IMR-90 (cell line): ENCODE measurements around the gene MEGF6. TPM values are rescaled to one million over a fixed set of nuclear protein-coding genes. Genes with fewer than 3 reads are reported as not detected.

ENCODE experiments used
- ATAC-seq: fragments of 200-7000 bp; cut with Tn5 transposase; 2 replicates; pipeline ENCODE4 v1.9.1; 2020; ENCODE audit warnings: low read depth, mild to moderate bottlenecking, moderate library complexity
- BruUV-seq: library from RNA; stranded (reverse); fragments of 400-500 nt; replicated peaks from 2 replicates; lab custom pipeline; 2021; lab: Mats Ljungman, UMichigan
- CTCF ChIA-PET: fragments of 300-600 bp; formaldehyde crosslinking; extraction: SDS; loops from one replicate; lab custom pipeline; 2021; ENCODE audit warnings: antibody characterized with exemption; lab: Yijun Ruan, JAX
- POLR2A ChIA-PET: fragments of 300-600 bp; sonication (Branson Sonifier 250); formaldehyde crosslinking; loops from one replicate; lab custom pipeline; 2022; ENCODE audit warnings: antibody characterized with exemption; ENCODE audit not compliant: unreplicated experiment; lab: Charles Lee
- DNase-seq: peaks from one replicate; pipeline ENCODE4 v3.0.0; 2013
- H2AFZ ChIP-seq: replicated peaks from 2 replicates; pipeline ENCODE3; 2013; ENCODE audit warnings: low read length, mild to moderate bottlenecking; ENCODE audit not compliant: poor library complexity
- H2AK5ac ChIP-seq: 2 replicates; pipeline ENCODE4 v1.6.1; 2013; ENCODE audit warnings: low read depth, low read length, inconsistent platforms
- H2AK9ac ChIP-seq: replicated peaks from 2 replicates; pipeline ENCODE3; 2013; ENCODE audit warnings: mild to moderate bottlenecking, low read depth, low read length, moderate library complexity; ENCODE audit not compliant: poor library complexity
- H2BK120ac ChIP-seq: 2 replicates; pipeline ENCODE4 v1.6.1; 2013; ENCODE audit warnings: low read depth, low read length, inconsistent platforms
- H2BK15ac ChIP-seq: 3 replicates; pipeline ENCODE4 v1.6.1; 2013; ENCODE audit warnings: low read depth, low read length, inconsistent platforms
- H2BK20ac ChIP-seq: 2 replicates; pipeline ENCODE4 v1.6.1; 2013; ENCODE audit warnings: low read depth, mild to moderate bottlenecking, inconsistent platforms, low read length, moderate library complexity
- H2BK5ac ChIP-seq: 2 replicates; pipeline ENCODE4 v1.6.1; 2013; ENCODE audit warnings: mild to moderate bottlenecking, low read depth, low read length, inconsistent platforms; ENCODE audit not compliant: poor library complexity, severe bottlenecking
- H3K14ac ChIP-seq: replicated peaks from 2 replicates; pipeline ENCODE4 v1.6.1; 2013; ENCODE audit warnings: low read depth, low read length, inconsistent platforms
- H3K18ac ChIP-seq: 2 replicates; pipeline ENCODE4 v1.6.1; 2013; ENCODE audit warnings: low read depth, low read length, control low read depth
- H3K23ac ChIP-seq: 2 replicates; pipeline ENCODE4 v1.6.1; 2013; ENCODE audit warnings: low read depth, low read length, inconsistent platforms
- H3K27ac ChIP-seq: 2 replicates; pipeline ENCODE4 v1.5.1; 2013; ENCODE audit warnings: mild to moderate bottlenecking, control low read depth, low read length; ENCODE audit not compliant: insufficient read depth
- H3K27me3 ChIP-seq: 2 replicates; pipeline ENCODE4 v1.6.1; 2013; ENCODE audit warnings: low read length; ENCODE audit not compliant: control insufficient read depth, insufficient read depth
- H3K36me3 ChIP-seq: 2 replicates; pipeline ENCODE4 v1.6.1; 2013; ENCODE audit warnings: low read length, mixed read lengths; ENCODE audit not compliant: control insufficient read depth, insufficient read depth
- H3K4ac ChIP-seq: 2 replicates; pipeline ENCODE4 v1.6.1; 2013; ENCODE audit warnings: low read depth, low read length, inconsistent platforms
- H3K4me1 ChIP-seq: 2 replicates; pipeline ENCODE4 v1.6.1; 2013; ENCODE audit warnings: low read length, mixed read lengths; ENCODE audit not compliant: control insufficient read depth, insufficient read depth
- H3K4me2 ChIP-seq: 2 replicates; pipeline ENCODE4 v1.6.1; 2013; ENCODE audit warnings: low read depth, mild to moderate bottlenecking, control low read depth, low read length, moderate library complexity
- H3K4me3 ChIP-seq: 2 replicates; pipeline ENCODE4 v1.5.1; 2013; ENCODE audit warnings: low read depth, mild to moderate bottlenecking, control low read depth, low read length, moderate library complexity; ENCODE audit not compliant: insufficient read depth
- H3K56ac ChIP-seq: 2 replicates; pipeline ENCODE4 v1.6.1; 2013; ENCODE audit warnings: low read length, inconsistent platforms; ENCODE audit not compliant: insufficient read depth; ENCODE audit errors: extremely low read depth
- H3K79me1 ChIP-seq, 2 experiments: 2 replicates each; pipeline ENCODE4 v1.6.1; 2013; ENCODE audit warnings: low read length in 2 of 2, inconsistent platforms in 1 of 2, low read depth in 1 of 2
- H3K9ac ChIP-seq: 2 replicates; pipeline ENCODE4 v1.6.1; 2013; ENCODE audit warnings: low read depth, low read length, control low read depth
- H3K9me1 ChIP-seq: 2 replicates; pipeline ENCODE4 v1.6.1; 2013; ENCODE audit warnings: low read length, inconsistent platforms; ENCODE audit not compliant: insufficient read depth
- H3K9me3 ChIP-seq: 2 replicates; pipeline ENCODE4 v1.6.1; 2013; ENCODE audit warnings: low read length; ENCODE audit not compliant: control insufficient read depth, insufficient read depth
- H4K20me1 ChIP-seq: 2 replicates; pipeline ENCODE4 v1.6.1; 2013; ENCODE audit warnings: low read length, inconsistent platforms; ENCODE audit not compliant: insufficient read depth
- H4K5ac ChIP-seq: 2 replicates; pipeline ENCODE4 v1.6.1; 2013; ENCODE audit warnings: mild to moderate bottlenecking, low read depth, low read length, control low read depth
- H4K8ac ChIP-seq, 2 experiments: 2 replicates each; pipeline ENCODE4 v1.6.1; 2013; ENCODE audit warnings: low read depth in 2 of 2, low read length in 2 of 2, control low read depth in 1 of 2, inconsistent platforms in 1 of 2
- H4K91ac ChIP-seq: 2 replicates; pipeline ENCODE4 v1.6.1; 2013; ENCODE audit warnings: low read depth, low read length, inconsistent platforms; ENCODE audit not compliant: insufficient read depth
- BHLHE40 ChIP-seq: fragments of 150-350 bp; IDR thresholded peaks from 2 replicates; pipeline ENCODE4 v1.6.1; 2016; ENCODE audit warnings: mild to moderate bottlenecking, low read depth, low read length
- FOS ChIP-seq: fragments of 150-350 bp; IDR thresholded peaks from 2 replicates; pipeline ENCODE4 v1.6.1; 2016; ENCODE audit warnings: low read depth, low read length
- MAFK ChIP-seq: IDR thresholded peaks from 2 replicates; pipeline ENCODE4 v1.6.1; 2012; ENCODE audit warnings: low read depth, low read length, improper control_type of control experiment
- MAZ ChIP-seq: IDR thresholded peaks from 2 replicates; pipeline ENCODE4 v1.6.1; 2012; ENCODE audit warnings: low read depth, mild to moderate bottlenecking, low read length, improper control_type of control experiment, moderate library complexity, borderline replicate concordance
- MXI1 ChIP-seq: IDR thresholded peaks from 2 replicates; pipeline ENCODE4 v1.6.1; 2012; ENCODE audit warnings: low read depth, mild to moderate bottlenecking, low read length, moderate library complexity, borderline replicate concordance
- NFE2L2 ChIP-seq: fragments of 150-350 bp; IDR thresholded peaks from 2 replicates; pipeline ENCODE4 v1.6.1; 2016; ENCODE audit warnings: low read depth, mild to moderate bottlenecking, low read length
- RFX5 ChIP-seq: IDR thresholded peaks from 2 replicates; pipeline ENCODE4 v1.8.0; 2012; ENCODE audit warnings: low read depth, mild to moderate bottlenecking, low read length, moderate library complexity
- WGBS, 2 experiments: methylation state at CpG; one replicate each; pipeline versions ENCODE4 v1.1.5 to v1.1.7; 2013; ENCODE audit warnings: missing lambda C conversion rate in 2 of 2; ENCODE audit not compliant: insufficient read length in 1 of 2; ENCODE audit errors: extremely low coverage in 2 of 2; 5-methylcytosine and 5-hydroxymethylcytosine counted together
- dilution Hi-C: fragments of 300-500 bp; cut with HindIII; formaldehyde crosslinking; loops from one replicate; pipeline ENCODE4 v1.14.3; 2018; ENCODE audit warnings: low sequenced_read_pairs; ENCODE audit not compliant: unreplicated experiment
- in situ Hi-C: fragments of 300-500 bp; cut with MboI; formaldehyde crosslinking; loops from 3 replicates; pipeline ENCODE4 v1.14.3; 2019; ENCODE audit warnings: low sequenced_read_pairs, inconsistent platforms, mixed read lengths
- intact Hi-C: fragments of 100-400 bp; cut with micrococcal nuclease; formaldehyde crosslinking; loops from 2 replicates; pipeline ENCODE4 v1.10.0; 2022
- polyA plus RNA-seq, 3 experiments: library from polyadenylated mRNA; depleted of rRNA; stranded (reverse); fragments of >200 nt; gene quantifications; 2 replicates each; pipeline ENCODE4 v1.2.3, GENCODE V29; 2012; ENCODE audit warnings: low replicate concordance in 1 of 3
- total RNA-seq: library from RNA; depleted of rRNA; stranded (reverse); fragments of >200 nt; gene quantifications from 2 replicates; pipeline ENCODE4 v1.2.3, GENCODE V29; 2012
- TF ChIP-seq, protein P1 (sequence below): fragments of 150-350 bp; IDR thresholded peaks from 2 replicates; pipeline ENCODE4 v1.6.1; 2017; ENCODE audit warnings: mild to moderate bottlenecking, antibody characterized with exemption, low read length, low read depth

MEGF6 gene
- total and polyA plus RNA-seq, 2 of the 4 experiments (the other 2 are of a cell fraction) = 0.72 to 4.1 TPM

DNA sequence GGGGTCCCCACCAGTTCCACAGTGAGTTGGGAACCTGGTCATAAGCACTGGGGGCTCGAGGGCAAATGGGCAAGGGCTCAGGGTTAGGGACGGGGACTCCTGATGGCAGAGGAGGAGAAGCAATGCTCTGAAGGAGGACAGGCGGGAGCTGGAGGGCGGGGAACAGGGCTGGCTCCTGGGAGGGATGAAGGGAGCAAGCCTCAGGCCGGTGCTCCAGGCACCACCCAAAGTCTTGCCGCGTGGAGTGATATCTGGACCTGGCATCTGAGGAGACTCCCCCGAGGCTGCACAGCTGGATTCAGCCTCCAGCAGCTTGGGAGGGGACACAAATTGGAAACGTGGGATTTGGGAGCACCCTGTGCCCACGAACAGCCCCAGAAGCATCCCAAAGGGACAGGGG lies 11.0 kb downstream of the MEGF6 start:
- Histone ChIP-seq H4K8ac (no peak overlapping the region), H4K5ac (no peak overlapping the region), H3K4me2 (no peak overlapping the region), H3K18ac (no peak overlapping the region), H3K4ac (no peak overlapping the region), H3K14ac (no peak overlapping the region), H2AFZ (no peak overlapping the region), H2AK9ac (no peak overlapping the region), H4K20me1 (no peaks in the 10 kb centered on the region), H3K9me1 (no peaks in the 10 kb centered on the region; the same call in 1 of the 2 replicates), H3K27ac (no peak overlapping the region), H3K23ac (no peak overlapping the region), H3K27me3 (peaks cover 12% of the 10 kb centered on the region), H4K91ac (no peak overlapping the region), H2BK15ac (no peak overlapping the region), H2BK120ac (no peak overlapping the region), H2BK5ac (no peak overlapping the region), H3K36me3 (no peaks in the 10 kb centered on the region), H3K4me1 (no peaks in the 10 kb centered on the region), H3K56ac (no peak overlapping the region), H3K4me3 (no peak overlapping the region), H2AK5ac (no peak overlapping the region), H2BK20ac (no peak overlapping the region), H3K9ac (no peak overlapping the region), H3K79me1 (no peaks in the 10 kb centered on the region), H3K9me3 (no peaks in the 10 kb centered on the region)
- ChIA-PET CTCF (no interaction called here), POLR2A (no interaction called here)
- dilution Hi-C loops = no loop called here
- intact Hi-C loops = no loop called here
- WGBS, 2 experiments = 60% methylated on average over 6 of the region's 10 CpGs; no CpG with 5 or more reads in 1 of the 2 experiments
- in situ Hi-C loops = no loop called here
- DNase-seq (no peak), ATAC-seq (no peak)
- no TSS peak for BruUV-seq
- no peak for TF ChIP-seq MXI1
- no peak for TF ChIP-seq BHLHE40
- TF ChIP-seq MAZ = no peak
- no peak for TF ChIP-seq MAFK
- no peak for TF ChIP-seq FOS
- TF ChIP-seq, protein P1, sequence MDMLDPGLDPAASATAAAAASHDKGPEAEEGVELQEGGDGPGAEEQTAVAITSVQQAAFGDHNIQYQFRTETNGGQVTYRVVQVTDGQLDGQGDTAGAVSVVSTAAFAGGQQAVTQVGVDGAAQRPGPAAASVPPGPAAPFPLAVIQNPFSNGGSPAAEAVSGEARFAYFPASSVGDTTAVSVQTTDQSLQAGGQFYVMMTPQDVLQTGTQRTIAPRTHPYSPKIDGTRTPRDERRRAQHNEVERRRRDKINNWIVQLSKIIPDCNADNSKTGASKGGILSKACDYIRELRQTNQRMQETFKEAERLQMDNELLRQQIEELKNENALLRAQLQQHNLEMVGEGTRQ = no peak
- TF ChIP-seq RFX5 = no peak
- no peak for TF ChIP-seq NFE2L2
